SK-N-MC (cell line): Measurements from ENCODE around the gene TANGO6.

ENCODE experiments used
- DNase-seq: peaks from one replicate; pipeline ENCODE4 v3.0.0-alpha.2; 2011; ENCODE audit warnings: low read depth, low spot score
- H3K27ac ChIP-seq: fragments of 200-600 bp; sonication (generic); 2 replicates; pipeline ENCODE4 v1.5.1; 2016; ENCODE audit warnings: mixed run types
- H3K36me3 ChIP-seq: fragments of 200-600 bp; sonication (generic); 2 replicates; pipeline ENCODE4 v1.6.1; 2017; ENCODE audit warnings: antibody characterized with exemption, low read length, mixed read lengths; ENCODE audit not compliant: insufficient read depth
- H3K4me3 ChIP-seq: fragments of 200-600 bp; sonication (generic); 2 replicates; pipeline ENCODE4 v1.5.1; 2016
- H3K9ac ChIP-seq: fragments of 200-600 bp; sonication (generic); 2 replicates; pipeline ENCODE4 v1.8.0; 2017; ENCODE audit warnings: mixed run types, mixed read lengths; ENCODE audit not compliant: insufficient read length
- H3K9me3 ChIP-seq: fragments of 200-600 bp; sonication (generic); 2 replicates; pipeline ENCODE4 v1.6.1; 2017; ENCODE audit warnings: low read depth, mild to moderate bottlenecking, antibody characterized with exemption, low read length, moderate library complexity, mixed read lengths
- EZH2 ChIP-seq: fragments of 200-600 bp; sonication (generic); IDR thresholded peaks from one replicate; pipeline ENCODE4 v1.6.1; 2017; ENCODE audit warnings: antibody characterized with exemption
- FOXP2 ChIP-seq: optimal IDR thresholded peaks from 2 replicates; pipeline ENCODE3; 2011; ENCODE audit warnings: mild to moderate bottlenecking, moderate library complexity; ENCODE audit not compliant: insufficient read depth; ENCODE audit errors: extremely low read length, control extremely low read depth
- POLR2AphosphoS5 ChIP-seq: IDR thresholded peaks from 2 replicates; pipeline ENCODE4 v1.6.1; 2012; ENCODE audit warnings: mild to moderate bottlenecking, low read depth, low read length, borderline replicate concordance

TANGO6 gene

GRCh38 chr16:68843482-68844210, at the start of gene TANGO6:
Gene TANGO6 (plus strand): TSS chr16:68843531. CDS start chr16:68843618, 87 bp downstream.
- no peaks in the 10 kb centered on the region for H3K36me3 ChIP-seq
- no peaks in the 10 kb centered on the region for H3K9me3 ChIP-seq
- H3K9ac ChIP-seq, result peak within 1 kb of the TSS; percentile 84
- no peak for DNase-seq
- peak within 1 kb of the TSS; percentile 89 for H3K4me3 ChIP-seq
- H3K27ac ChIP-seq, result peak within 1 kb of the TSS; percentile 54; the same call in 1 of the 2 replicates
- TF ChIP-seq FOXP2 (no peak), EZH2 (no peak), POLR2AphosphoS5 (peak; percentile 37; the same call in 1 of the 2 replicates)

GRCh38 chr16:68798398-68798797, 44.9 kb upstream of the TANGO6 start:
- no peak for DNase-seq
- Histone ChIP-seq H3K27ac (no peak overlapping the region), H3K9ac (no peak overlapping the region), H3K36me3 (no peaks in the 10 kb centered on the region), H3K4me3 (no peak overlapping the region), H3K9me3 (no peaks in the 10 kb centered on the region)
- TF ChIP-seq POLR2AphosphoS5, result no peak
- TF ChIP-seq FOXP2, result no peak
- TF ChIP-seq EZH2, result no peak

DNA sequence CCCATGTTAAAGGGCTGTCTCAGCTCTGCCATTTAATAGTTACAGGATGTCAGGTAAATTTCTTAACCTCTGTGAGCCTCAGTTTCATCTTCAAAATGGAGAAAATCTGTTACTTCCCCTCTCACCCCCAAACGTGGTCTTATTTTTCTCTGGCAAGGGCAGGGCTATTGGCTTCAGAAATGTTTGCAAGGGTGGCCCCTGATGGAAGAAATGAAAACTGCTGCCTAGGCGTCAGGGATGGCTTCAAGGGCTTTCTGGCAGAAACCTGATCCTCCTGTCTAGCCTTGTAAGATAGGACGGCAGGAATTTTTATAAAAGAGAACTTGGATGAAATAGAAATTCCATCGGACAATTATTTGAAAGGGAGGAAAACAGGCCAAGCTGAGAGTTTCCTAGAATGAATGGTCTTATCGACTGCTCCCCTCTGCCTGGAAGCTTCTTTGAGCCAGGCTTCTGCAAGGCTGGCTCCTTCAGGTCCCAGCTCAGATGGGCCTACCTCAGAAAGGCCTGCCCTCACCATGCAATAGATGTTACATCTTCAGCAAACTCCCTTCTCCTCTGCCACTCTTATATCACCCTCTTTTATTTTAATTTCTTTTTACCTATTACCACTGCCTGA, 43.0 kb upstream of the TANGO6 start:
- DNase-seq, result no peak
- Histone ChIP-seq H3K4me3 (no peak overlapping the region), H3K9me3 (no peaks in the 10 kb centered on the region), H3K9ac (no peak overlapping the region), H3K36me3 (no peaks in the 10 kb centered on the region), H3K27ac (no peak overlapping the region)
- TF ChIP-seq EZH2, result no peak
- TF ChIP-seq FOXP2, result no peak
- TF ChIP-seq POLR2AphosphoS5, result no peak

- DNase-seq, result no peak
- Histone ChIP-seq H3K9me3 (no peaks in the 10 kb centered on the region), H3K36me3 (no peaks in the 10 kb centered on the region), H3K9ac (no peak overlapping the region), H3K27ac (no peak overlapping the region), H3K4me3 (no peak overlapping the region)
- no peak for TF ChIP-seq EZH2
- no peak for TF ChIP-seq FOXP2
- TF ChIP-seq POLR2AphosphoS5, result no peak
Observed at GRCh38 chr16:68802190-68802589, 41.1 kb upstream of the TANGO6 start.

- H3K4me3 ChIP-seq, result no peak overlapping the region
- no peaks in the 10 kb centered on the region for H3K36me3 ChIP-seq
- H3K9me3 ChIP-seq, result no peaks in the 10 kb centered on the region
- no peak overlapping the region for H3K27ac ChIP-seq
- no peak for DNase-seq
- no peak overlapping the region for H3K9ac ChIP-seq
- TF ChIP-seq POLR2AphosphoS5, result no peak
- TF ChIP-seq EZH2, result no peak
- no peak for TF ChIP-seq FOXP2
Observed at GRCh38 chr16:68806422-68806821, 36.9 kb upstream of the TANGO6 start.

GRCh38 chr16:68806981-68807380, 36.4 kb upstream of the TANGO6 start:
- H3K9ac ChIP-seq, result no peak overlapping the region
- H3K4me3 ChIP-seq, result no peak overlapping the region
- no peak for DNase-seq
- no peaks in the 10 kb centered on the region for H3K9me3 ChIP-seq
- no peaks in the 10 kb centered on the region for H3K36me3 ChIP-seq
- H3K27ac ChIP-seq, result no peak overlapping the region
- TF ChIP-seq FOXP2, result no peak
- no peak for TF ChIP-seq POLR2AphosphoS5
- TF ChIP-seq EZH2, result no peak

- Histone ChIP-seq H3K36me3 (no peaks in the 10 kb centered on the region), H3K4me3 (no peak overlapping the region), H3K9ac (no peak overlapping the region), H3K27ac (no peak overlapping the region), H3K9me3 (no peaks in the 10 kb centered on the region)
- no peak for DNase-seq
- no peak for TF ChIP-seq POLR2AphosphoS5
- TF ChIP-seq EZH2, result no peak
- no peak for TF ChIP-seq FOXP2
Observed at GRCh38 chr16:68814516-68814915, 28.8 kb upstream of the TANGO6 start.

DNA sequence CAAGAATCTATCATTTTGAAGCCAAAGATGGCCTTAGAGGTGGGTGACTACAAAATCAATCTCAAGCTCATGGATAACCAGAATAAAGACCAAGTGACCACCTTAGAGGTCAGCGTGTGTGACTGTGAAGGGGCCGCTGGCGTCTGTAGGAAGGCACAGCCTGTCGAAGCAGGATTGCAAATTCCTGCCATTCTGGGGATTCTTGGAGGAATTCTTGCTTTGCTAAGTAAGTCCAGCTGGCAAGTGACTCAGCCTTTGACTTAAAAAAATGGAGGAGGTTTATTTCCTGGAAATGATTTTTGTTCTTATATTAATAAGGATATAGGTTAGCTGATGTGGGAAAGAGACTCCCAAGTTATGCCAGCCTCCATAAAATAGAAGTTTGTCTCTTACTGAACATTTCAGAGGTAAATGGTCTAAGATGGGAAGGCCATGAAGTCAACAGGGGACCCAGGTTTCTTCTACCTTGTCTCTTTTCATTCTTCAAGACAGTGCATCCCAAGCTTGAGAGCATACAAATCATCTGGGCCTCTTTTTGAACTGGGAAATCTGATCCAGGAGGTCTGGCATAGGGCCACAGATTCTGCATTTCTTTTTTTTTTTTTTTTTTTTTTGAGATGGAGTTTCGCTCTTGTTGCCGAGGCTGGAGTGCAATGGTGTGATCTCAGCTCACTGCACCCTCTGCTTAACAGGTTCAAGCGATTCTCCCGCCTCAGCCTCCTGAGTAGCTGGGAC, 19.8 kb upstream of the TANGO6 start:
- Histone ChIP-seq H3K36me3 (no peaks in the 10 kb centered on the region), H3K9me3 (no peaks in the 10 kb centered on the region), H3K27ac (no peak overlapping the region), H3K4me3 (no peak overlapping the region), H3K9ac (no peak overlapping the region)
- DNase-seq, result no peak
- TF ChIP-seq EZH2 (no peak), FOXP2 (no peak)

DNA sequence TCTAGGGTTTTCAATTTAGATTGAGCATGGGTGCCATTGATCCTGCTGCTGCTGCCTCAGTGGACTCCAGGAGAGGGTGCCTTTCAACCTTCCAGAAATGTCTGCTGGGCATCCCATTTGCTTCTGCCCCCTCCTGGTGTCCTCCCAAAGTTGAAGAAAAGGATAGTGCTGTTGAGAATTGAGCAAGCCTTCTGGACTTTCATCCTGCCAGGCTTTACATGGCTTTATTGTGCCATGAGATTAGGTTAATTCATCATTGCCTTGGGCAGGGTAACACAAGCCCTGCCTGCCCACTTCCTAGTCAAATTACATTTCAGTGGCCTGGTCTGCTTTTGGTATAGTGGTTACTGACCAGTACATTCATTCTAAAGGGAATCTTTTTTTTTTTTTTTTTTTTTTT, 17.9 kb upstream of the TANGO6 start:
- H3K4me3 ChIP-seq, result no peak overlapping the region
- no peak overlapping the region for H3K9ac ChIP-seq
- no peak for DNase-seq
- H3K27ac ChIP-seq, result no peak overlapping the region
- no peak for TF ChIP-seq EZH2
- H3K9me3 ChIP-seq, result no peaks in the 10 kb centered on the region
- no peaks in the 10 kb centered on the region for H3K36me3 ChIP-seq
